ENCODE results near the gene GOLGA8B. TPM values are rescaled to one million over a fixed set of nuclear protein-coding genes. Genes with fewer than 3 reads are reported as not detected.
"Not testable (repeated sequence)": the region's sequence is repeated elsewhere in the genome, so short reads cannot be mapped to it uniquely, and the experiment has no call there.

GOLGA8B gene
- total and polyA plus RNA-seq, 2 experiments from 2014 or later, result 38.7 to 45.8 TPM

DNA sequence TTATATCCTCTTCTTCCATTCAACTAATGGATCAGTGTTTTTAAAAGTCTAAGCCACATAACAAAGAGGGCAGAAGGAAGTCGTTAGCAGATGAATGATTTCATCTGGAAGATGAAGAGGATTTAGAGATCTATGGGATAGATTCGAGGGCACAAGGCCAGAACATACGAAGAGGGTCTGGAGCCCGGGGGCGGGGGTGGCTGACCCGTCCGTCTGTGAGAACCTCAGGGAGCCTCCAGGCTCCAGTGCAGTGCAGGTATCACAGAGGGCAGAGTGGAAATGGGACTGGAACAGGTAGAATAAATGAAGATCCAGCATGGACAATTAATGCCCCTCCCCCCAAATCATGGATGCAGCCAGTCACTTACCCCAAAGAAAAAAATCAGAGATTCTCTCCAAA is 1.5 kb upstream of the GOLGA8B start:
- H3K9me3 ChIP-seq (ENCODE audit: low read depth), result no peaks in the 10 kb centered on the region
- H3K27me3 ChIP-seq, result peaks cover 4% of the 10 kb centered on the region
- no peaks in the 10 kb centered on the region for H3K9me2 ChIP-seq (replicated peaks; ENCODE audit: insufficient read depth)
- no peak overlapping the region for H3K4me3 ChIP-seq
- no peak overlapping the region for H2AFZ ChIP-seq
- TF ChIP-seq EZH2 (IDR thresholded peaks at IDR 0.05; ENCODE audit: borderline replicate concordance) (no peak), EZH2phosphoT487 (IDR thresholded peaks at IDR 0.05; ENCODE audit: low read depth, severe bottlenecking, unreplicated experiment) (no peak)
- TF ChIP-seq, protein P1, sequence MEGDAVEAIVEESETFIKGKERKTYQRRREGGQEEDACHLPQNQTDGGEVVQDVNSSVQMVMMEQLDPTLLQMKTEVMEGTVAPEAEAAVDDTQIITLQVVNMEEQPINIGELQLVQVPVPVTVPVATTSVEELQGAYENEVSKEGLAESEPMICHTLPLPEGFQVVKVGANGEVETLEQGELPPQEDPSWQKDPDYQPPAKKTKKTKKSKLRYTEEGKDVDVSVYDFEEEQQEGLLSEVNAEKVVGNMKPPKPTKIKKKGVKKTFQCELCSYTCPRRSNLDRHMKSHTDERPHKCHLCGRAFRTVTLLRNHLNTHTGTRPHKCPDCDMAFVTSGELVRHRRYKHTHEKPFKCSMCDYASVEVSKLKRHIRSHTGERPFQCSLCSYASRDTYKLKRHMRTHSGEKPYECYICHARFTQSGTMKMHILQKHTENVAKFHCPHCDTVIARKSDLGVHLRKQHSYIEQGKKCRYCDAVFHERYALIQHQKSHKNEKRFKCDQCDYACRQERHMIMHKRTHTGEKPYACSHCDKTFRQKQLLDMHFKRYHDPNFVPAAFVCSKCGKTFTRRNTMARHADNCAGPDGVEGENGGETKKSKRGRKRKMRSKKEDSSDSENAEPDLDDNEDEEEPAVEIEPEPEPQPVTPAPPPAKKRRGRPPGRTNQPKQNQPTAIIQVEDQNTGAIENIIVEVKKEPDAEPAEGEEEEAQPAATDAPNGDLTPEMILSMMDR (IDR thresholded peaks at IDR 0.05; ENCODE audit: poor library complexity), result no peak
- no peaks in the 10 kb centered on the region for H4K20me1 ChIP-seq (ENCODE audit: insufficient read depth, poor library complexity, severe bottlenecking)
- H3K36me3 ChIP-seq (replicated peaks; ENCODE audit: insufficient read depth, low read depth), result no peaks in the 10 kb centered on the region
- peaks cover 6% of the 10 kb centered on the region for H3K4me1 ChIP-seq (ENCODE audit: insufficient read depth)
- no peak overlapping the region for H3K27ac ChIP-seq
- 86% methylated on average over 7 of the region's 7 CpGs for WGBS (ENCODE audit: low lambda C conversion rate, missing lambda C conversion rate)
- DNase-seq (ENCODE audit: low spot score), result no peak
- H3K79me2 ChIP-seq, result peaks cover 13% of the 10 kb centered on the region
- no peak overlapping the region for H3K4me2 ChIP-seq

DNA sequence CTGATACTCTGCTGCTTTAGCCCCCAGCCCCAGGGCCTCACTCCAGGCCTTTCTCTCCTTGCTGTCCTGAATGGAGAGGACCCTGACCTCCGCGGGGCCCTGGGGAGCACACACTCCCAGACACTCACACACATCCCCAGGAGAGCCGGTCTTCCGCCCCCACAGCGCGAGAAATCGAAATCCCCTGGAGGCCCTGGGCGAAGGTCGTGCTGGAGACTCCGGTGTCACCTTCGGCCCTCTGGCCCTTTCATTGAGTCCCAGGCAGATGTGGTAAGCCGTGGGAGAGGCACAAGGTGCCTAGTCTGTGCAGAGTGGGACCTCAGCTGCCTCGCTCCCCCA is 848 bp upstream of the GOLGA8B start:
- Histone ChIP-seq H3K27me3 (peaks cover 4% of the 10 kb centered on the region), H3K4me2 (peak overlapping the region; percentile 97), H3K27ac (no peak overlapping the region), H3K36me3 (replicated peaks; ENCODE audit: insufficient read depth, low read depth) (no peaks in the 10 kb centered on the region), H3K9me2 (replicated peaks; ENCODE audit: insufficient read depth) (no peaks in the 10 kb centered on the region), H3K79me2 (peaks cover 13% of the 10 kb centered on the region), H3K4me3 (peak overlapping the region; percentile 96), H3K4me1 (ENCODE audit: insufficient read depth) (peaks cover 6% of the 10 kb centered on the region), H3K9me3 (ENCODE audit: low read depth) (no peaks in the 10 kb centered on the region), H2AFZ (peak overlapping the region; percentile 97), H4K20me1 (ENCODE audit: insufficient read depth, poor library complexity, severe bottlenecking) (no peaks in the 10 kb centered on the region)
- 55% methylated on average over 13 of the region's 13 CpGs for WGBS (ENCODE audit: low lambda C conversion rate, missing lambda C conversion rate)
- no peak for DNase-seq (ENCODE audit: low spot score)
- TF ChIP-seq EZH2phosphoT487 (IDR thresholded peaks at IDR 0.05; ENCODE audit: low read depth, severe bottlenecking, unreplicated experiment), result no peak
- TF ChIP-seq, protein P1 (IDR thresholded peaks at IDR 0.05; ENCODE audit: poor library complexity), result no peak
- TF ChIP-seq EZH2 (IDR thresholded peaks at IDR 0.05; ENCODE audit: borderline replicate concordance), result no peak

DNA sequence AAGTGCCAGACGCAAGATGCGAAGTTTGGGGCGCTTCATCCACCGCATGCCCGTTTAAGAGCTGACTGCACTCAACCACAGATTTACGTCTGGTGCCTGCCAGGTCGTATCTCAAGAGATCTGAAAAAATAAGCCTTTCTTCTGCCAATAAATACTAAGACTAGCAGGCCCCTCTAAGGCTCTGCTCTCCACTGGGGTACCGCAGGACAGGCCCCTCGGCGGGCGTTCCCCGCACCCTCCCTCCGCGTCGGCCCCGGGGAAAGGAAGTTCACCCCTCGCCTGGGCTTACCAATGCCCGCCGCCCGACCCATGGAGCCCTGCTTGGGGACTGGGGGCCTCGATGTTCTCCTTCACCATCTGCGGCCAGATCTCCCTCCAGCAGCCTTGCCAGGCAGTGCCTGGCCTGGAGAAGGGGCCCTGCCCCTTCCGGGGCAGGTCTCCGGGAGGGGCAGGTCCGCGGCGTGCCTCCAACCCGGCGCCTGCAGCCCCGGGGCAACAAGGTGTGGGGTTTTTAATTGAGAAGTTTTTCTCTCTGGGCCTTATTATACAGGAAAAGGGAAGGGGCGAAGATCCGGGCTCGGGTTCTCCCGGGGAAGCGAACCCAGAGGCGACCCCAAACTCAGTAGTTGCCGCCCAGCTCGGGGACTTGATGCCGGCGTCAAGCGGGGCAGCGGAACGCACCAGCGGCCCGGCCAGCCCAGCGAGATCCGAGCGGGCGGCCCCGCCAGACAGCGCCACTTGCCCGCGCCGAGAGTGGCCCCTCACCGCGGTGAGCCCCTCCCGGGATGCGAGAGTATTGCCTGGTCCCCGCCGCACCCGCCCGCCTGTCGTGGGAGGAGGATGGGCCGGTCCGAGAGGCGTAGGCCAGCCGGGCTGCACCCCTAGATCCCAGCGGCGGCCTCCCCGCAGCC is 735 bp downstream of the GOLGA8B start:
- peak; percentile 34 for DNase-seq (ENCODE audit: low spot score)
- peak overlapping the region; percentile 97 for H3K4me2 ChIP-seq
- H4K20me1 ChIP-seq (ENCODE audit: insufficient read depth, poor library complexity, severe bottlenecking), result no peaks in the 10 kb centered on the region
- H3K9me2 ChIP-seq (replicated peaks; ENCODE audit: insufficient read depth), result no peaks in the 10 kb centered on the region
- peak overlapping the region; percentile 97 for H2AFZ ChIP-seq
- no peaks in the 10 kb centered on the region for H3K9me3 ChIP-seq (ENCODE audit: low read depth)
- H3K27ac ChIP-seq, result no peak overlapping the region
- WGBS (ENCODE audit: low lambda C conversion rate, missing lambda C conversion rate), result 8% methylated on average over 54 of the region's 70 CpGs
- peaks cover 4% of the 10 kb centered on the region for H3K27me3 ChIP-seq
- H3K36me3 ChIP-seq (replicated peaks; ENCODE audit: insufficient read depth, low read depth), result no peaks in the 10 kb centered on the region
- peaks cover 6% of the 10 kb centered on the region for H3K4me1 ChIP-seq (ENCODE audit: insufficient read depth)
- H3K4me3 ChIP-seq, result peak overlapping the region; percentile 96
- H3K79me2 ChIP-seq, result peaks cover 13% of the 10 kb centered on the region
- TF ChIP-seq EZH2phosphoT487 (IDR thresholded peaks at IDR 0.05; ENCODE audit: low read depth, severe bottlenecking, unreplicated experiment), result no peak
- TF ChIP-seq EZH2 (IDR thresholded peaks at IDR 0.05; ENCODE audit: borderline replicate concordance), result no peak
- TF ChIP-seq, protein P1 (IDR thresholded peaks at IDR 0.05; ENCODE audit: poor library complexity), result no peak

DNA sequence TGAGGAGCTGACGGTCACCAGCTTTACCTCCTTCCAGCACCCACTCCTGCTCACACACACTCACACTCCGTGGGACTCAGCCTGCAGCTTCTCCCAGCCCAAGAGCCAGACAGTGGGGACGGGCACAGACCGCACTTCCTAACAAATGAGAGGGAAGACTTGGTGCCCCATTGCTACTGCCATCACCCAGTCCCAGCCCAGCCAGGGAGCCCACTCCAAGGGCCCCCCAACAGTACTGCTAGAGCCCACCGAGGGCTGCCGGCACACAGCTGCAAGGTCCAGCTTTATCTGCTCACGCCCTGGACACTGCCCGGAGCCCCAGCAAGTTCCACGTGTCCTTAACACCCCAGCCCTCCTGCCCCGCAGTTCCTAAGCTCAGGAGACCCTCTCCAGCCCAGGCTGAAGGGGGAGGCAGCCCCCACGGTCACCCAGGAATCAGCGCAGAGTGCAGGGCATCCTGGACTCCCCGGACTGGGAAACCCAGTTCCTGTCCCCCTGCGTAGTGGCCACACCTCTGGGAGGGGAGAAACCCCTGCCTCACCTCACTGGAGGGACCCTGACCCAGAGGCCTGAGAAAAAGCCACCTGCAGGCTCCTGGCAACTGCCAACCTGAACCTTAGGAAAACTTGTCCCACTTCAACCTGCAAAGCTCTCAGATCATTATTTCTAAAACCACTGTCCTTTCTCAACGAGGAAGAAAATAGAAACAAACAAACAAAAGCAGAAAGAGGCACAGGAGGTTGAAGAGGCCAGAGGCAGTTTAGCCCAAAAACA is 1.6 kb downstream of the GOLGA8B start:
- H3K79me2 ChIP-seq, result peaks cover 13% of the 10 kb centered on the region
- H3K9me2 ChIP-seq (replicated peaks; ENCODE audit: insufficient read depth); H3K4me1 ChIP-seq (ENCODE audit: insufficient read depth); H3K27me3 ChIP-seq; H4K20me1 ChIP-seq (ENCODE audit: insufficient read depth, poor library complexity, severe bottlenecking); H3K36me3 ChIP-seq (replicated peaks; ENCODE audit: insufficient read depth, low read depth); H3K27ac ChIP-seq; DNase-seq (ENCODE audit: low spot score); H3K9me3 ChIP-seq (ENCODE audit: low read depth): not testable (repeated sequence)
- WGBS (ENCODE audit: low lambda C conversion rate, missing lambda C conversion rate), result 76% methylated on average over 14 of the region's 15 CpGs
- H3K4me3 ChIP-seq, result peak overlapping the region; percentile 96
- peak overlapping the region; percentile 97 for H3K4me2 ChIP-seq
- H2AFZ ChIP-seq, result peak overlapping the region; percentile 97
